ENCODE measurements around the gene SOX5.
"Not testable (repeated sequence)": the region's sequence is repeated elsewhere in the genome, so short reads cannot be mapped to it uniquely, and the experiment has no call there.

Gene SOX5

GRCh38 chr12:23540572-23540971 lies 408.9 kb downstream of the SOX5 start:
- DNase-seq (no peak), ATAC-seq (no peak)

GRCh38 chr12:23536293-23536692 lies 413.2 kb downstream of the SOX5 start:
- no peak for ATAC-seq
- DNase-seq: no peak

- no peak for DNase-seq
- no peak for ATAC-seq
Observed at GRCh38 chr12:23535441-23535840, 414.0 kb downstream of the SOX5 start.

- no peak for ATAC-seq
- no peak for DNase-seq
Observed at GRCh38 chr12:23534196-23534595, 415.3 kb downstream of the SOX5 start.

- DNase-seq (no peak), ATAC-seq (no peak)
Observed at GRCh38 chr12:23533699-23534098, 415.8 kb downstream of the SOX5 start.

- no peak for ATAC-seq
Observed at GRCh38 chr12:23533265-23533664, 416.2 kb downstream of the SOX5 start.

GRCh38 chr12:23528316-23528715 lies 421.2 kb downstream of the SOX5 start:
- ATAC-seq: no peak

More at GRCh38 chr12:23533265-23533664, 416.2 kb downstream of the SOX5 start:
- no peak for DNase-seq

GRCh38 chr12:23525450-23526072 lies 423.9 kb downstream of the SOX5 start:
- ATAC-seq: no peak

More at GRCh38 chr12:23528316-23528715, 421.2 kb downstream of the SOX5 start:
- DNase-seq: no peak

GRCh38 chr12:23523339-23523738 lies 426.1 kb downstream of the SOX5 start:
- DNase-seq: no peak
- ATAC-seq: no peak

More at GRCh38 chr12:23525450-23526072, 423.9 kb downstream of the SOX5 start:
- DNase-seq: no peak

GRCh38 chr12:23519444-23519843 lies 430.0 kb downstream of the SOX5 start:
- ATAC-seq, DNase-seq: not testable (repeated sequence)

GRCh38 chr12:23515785-23516184 lies 433.7 kb downstream of the SOX5 start:
- ATAC-seq, DNase-seq: not testable (repeated sequence)

- DNase-seq (no peak), ATAC-seq (no peak)
Observed at GRCh38 chr12:23510484-23510883, 439.0 kb downstream of the SOX5 start.

- DNase-seq, ATAC-seq: not testable (repeated sequence)
Observed at GRCh38 chr12:23509832-23510231, 439.6 kb downstream of the SOX5 start.

- not testable (repeated sequence) for ATAC-seq, DNase-seq
Observed at GRCh38 chr12:23507785-23508184, 441.7 kb downstream of the SOX5 start.

- not testable (repeated sequence) for ATAC-seq, DNase-seq
Observed at GRCh38 chr12:23505736-23506135, 443.7 kb downstream of the SOX5 start.

GRCh38 chr12:23504641-23505399 lies 444.6 kb downstream of the SOX5 start:
- DNase-seq: no peak
- ATAC-seq: no peak

- DNase-seq (no peak), ATAC-seq (no peak)
Observed at GRCh38 chr12:23504043-23504442, 445.4 kb downstream of the SOX5 start.

- ATAC-seq (no peak), DNase-seq (no peak)
Observed at GRCh38 chr12:23503544-23503943, 445.9 kb downstream of the SOX5 start.

GRCh38 chr12:23502259-23502658 lies 447.2 kb downstream of the SOX5 start:
- ATAC-seq (no peak), DNase-seq (no peak)

GRCh38 chr12:23495472-23495871 lies 454.0 kb downstream of the SOX5 start:
- no peak for DNase-seq
- no peak for ATAC-seq

GRCh38 chr12:23493672-23494071 lies 455.8 kb downstream of the SOX5 start:
- ATAC-seq (no peak), DNase-seq (no peak)

- not testable (repeated sequence) for ATAC-seq, DNase-seq
Observed at GRCh38 chr12:23491029-23491428, 458.4 kb downstream of the SOX5 start.

- no peak for DNase-seq
- ATAC-seq: no peak
Observed at GRCh38 chr12:23488130-23488529, 461.3 kb downstream of the SOX5 start.

- DNase-seq: no peak
- ATAC-seq: no peak
Observed at GRCh38 chr12:23484238-23484637, 465.2 kb downstream of the SOX5 start.

All from stimulated activated naive CD8-positive, alpha-beta T cell treated with anti-CD3 and anti-CD28 coated beads, Interleukin-15, Interleukin-2, amounts not matched to agents 100 U/mL and 50 U/mL, for 24 hours (primary cell).